Ovary (tissue), 3 donors: Measurements from ENCODE around the gene ETFA.

ENCODE experiments used
- CTCF ChIP-seq, 3 donors: fragments of 450-650 bp in 2 of 3; fragments of 200-600 bp in 1 of 3; IDR thresholded peaks; one replicate each; pipeline versions ENCODE4 v1.5.1 to v1.8.0; 2016 to 2022; ENCODE audit warnings: antibody characterized with exemption in 3 of 3, mild to moderate bottlenecking in 1 of 3
- EP300 ChIP-seq: sonication (generic); formaldehyde crosslinking; IDR thresholded peaks from one replicate; pipeline ENCODE4 v1.6.1; 2017; ENCODE audit warnings: antibody characterized with exemption
- POLR2A ChIP-seq: fragments of 450-650 bp; IDR thresholded peaks from one replicate; pipeline ENCODE4 v1.6.1; 2017; ENCODE audit warnings: antibody characterized with exemption, mild to moderate bottlenecking, moderate library complexity
- donor health status: DM: no; HTN: no; CAD: no.

DNA sequence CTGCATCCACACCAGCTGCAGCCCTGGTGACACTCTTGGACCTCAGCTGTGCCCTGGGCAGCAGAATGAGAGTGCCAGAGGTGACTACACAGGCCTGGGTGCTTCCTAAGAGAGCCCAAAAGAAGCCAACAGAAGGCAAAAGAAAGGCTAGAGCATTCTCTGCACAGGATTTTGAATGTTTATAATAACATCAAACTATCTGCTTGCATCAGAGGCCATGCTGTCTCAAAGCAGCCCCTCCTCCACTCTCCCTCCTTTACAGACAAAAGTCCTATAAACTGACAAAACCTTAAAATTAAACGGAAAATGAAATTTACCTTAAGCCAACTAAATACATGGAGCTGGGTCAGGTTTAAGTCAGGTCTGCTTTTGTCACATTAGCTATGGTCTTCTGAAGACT, 95.6 kb downstream of the ETFA start:
- TF ChIP-seq EP300 = no peak
- TF ChIP-seq CTCF (IDR thresholded peaks at IDR 0.05) = no peak
- no peak for TF ChIP-seq POLR2A
